Measurements from ENCODE around the gene TEX22.

Gene TEX22

DNA sequence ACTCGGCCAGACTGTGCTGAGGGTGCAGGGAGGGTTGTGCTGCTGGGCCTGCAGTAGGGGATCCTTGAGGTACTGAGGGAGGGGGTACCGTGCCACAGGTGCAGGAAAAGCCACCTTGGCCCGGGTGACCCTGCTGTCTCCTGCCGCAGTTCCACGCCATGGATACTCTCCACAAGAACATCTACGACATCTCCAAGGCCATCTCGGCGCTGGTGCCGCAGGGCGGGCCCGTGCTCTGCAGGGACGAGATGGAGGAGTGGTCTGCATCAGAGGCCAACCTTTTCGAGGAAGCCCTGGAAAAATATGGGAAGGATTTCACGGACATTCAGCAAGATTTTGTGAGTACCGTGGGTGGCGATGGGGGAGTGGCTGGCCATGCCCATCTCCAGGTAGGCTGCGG is 62.3 kb downstream of the TEX22 start:
- no peak for DNase-seq

DNA sequence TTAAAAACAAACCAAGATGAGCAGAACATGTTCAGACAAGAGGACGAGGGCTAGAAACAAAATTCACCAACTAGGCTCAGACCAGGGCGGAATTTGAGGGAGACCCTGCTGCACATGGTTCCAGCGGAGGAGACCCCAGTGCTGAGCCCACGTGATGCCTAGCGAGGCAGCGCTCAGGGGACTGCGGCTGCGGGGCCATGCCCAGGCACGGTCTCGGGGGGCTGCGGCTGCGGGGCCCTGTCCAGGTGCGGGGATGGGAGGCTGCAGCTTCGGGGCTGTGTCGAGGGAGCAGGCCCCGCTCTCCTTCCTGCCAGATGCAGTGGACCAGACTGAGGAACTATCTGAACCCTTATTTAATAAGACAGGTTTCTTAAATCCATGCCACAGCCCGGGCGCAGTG is 63.6 kb downstream of the TEX22 start:
- DNase-seq = no peak
